ENCODE results near the gene DLX6. TPM values are rescaled to one million over a fixed set of nuclear protein-coding genes. Genes with fewer than 3 reads are reported as not detected.

Gene DLX6
- not detected for total RNA-seq

GRCh38 chr7:97005183-97006054, at the start of gene DLX6:
Gene DLX6 (plus strand): TSS chr7:97005553. CDS start chr7:97005978, 425 bp downstream.
- H3K4me1 ChIP-seq: peaks cover 7 to 9% of the 10 kb centered on the region in 2 donors
- H3K36me3 ChIP-seq: no peaks in the 10 kb centered on the region
- no peak for ATAC-seq
- peaks cover 90 to 97% (median 93%) of the 10 kb centered on the region in 3 donors for H3K27me3 ChIP-seq
- H3K9me3 ChIP-seq: no peaks in the 10 kb centered on the region
- TF ChIP-seq POLR2A (IDR thresholded peaks at IDR 0.05) (no peak), CTCF (IDR thresholded peaks at IDR 0.05 in 4 of 5, conservative IDR thresholded peaks at IDR 0.05 in 1 of 5) (no peak)
- in situ Hi-C loops (cut with MboI; ENCODE audit: low sequenced_read_pairs in 4 of 4) (no loop called here), intact Hi-C loops (cut with DNase I; ENCODE audit: low total_unique reads) (no loop called here)
- no peak within 1 kb of the TSS for H3K27ac ChIP-seq
- DNase-seq: no peak
- H3K4me3 ChIP-seq: peak within 1 kb of the TSS; percentile 24 to 52 (median 34)

- no peak overlapping the region for H3K4me3 ChIP-seq
- no peaks in the 10 kb centered on the region for H3K9me3 ChIP-seq
- no peak for ATAC-seq
- TF ChIP-seq CTCF (IDR thresholded peaks at IDR 0.05 in 4 of 5, conservative IDR thresholded peaks at IDR 0.05 in 1 of 5): no peak
- TF ChIP-seq POLR2A (IDR thresholded peaks at IDR 0.05): no peak
- in situ Hi-C loops (cut with MboI; ENCODE audit: low sequenced_read_pairs in 4 of 4) (no loop called here), intact Hi-C loops (cut with DNase I; ENCODE audit: low total_unique reads) (loop anchor here (10.0 kb wide), 1 partner anchor 196 kb away; no protein-coding TSS in a partner anchor)
- H3K36me3 ChIP-seq: no peaks in the 10 kb centered on the region
- DNase-seq: no peak
- no peaks in the 10 kb centered on the region for H3K4me1 ChIP-seq
- H3K27ac ChIP-seq: no peak overlapping the region
- no peaks in the 10 kb centered on the region for H3K27me3 ChIP-seq
Measured at GRCh38 chr7:96959135-96959534, 46.2 kb upstream of the DLX6 start.

- no peak for TF ChIP-seq CTCF (IDR thresholded peaks at IDR 0.05 in 4 of 5, conservative IDR thresholded peaks at IDR 0.05 in 1 of 5)
- no peak for TF ChIP-seq POLR2A (IDR thresholded peaks at IDR 0.05)
- no peak for ATAC-seq
- intact Hi-C loops (cut with DNase I; ENCODE audit: low total_unique reads): no loop called here
- Histone ChIP-seq H3K27me3 (peaks cover 0 to 6% (median 0%) of the 10 kb centered on the region in 3 donors), H3K9me3 (no peaks in the 10 kb centered on the region), H3K4me1 (no peaks in the 10 kb centered on the region), H3K36me3 (no peaks in the 10 kb centered on the region), H3K4me3 (no peak overlapping the region), H3K27ac (no peak overlapping the region)
- in situ Hi-C loops (cut with MboI; ENCODE audit: low sequenced_read_pairs in 4 of 4): no loop called here
- no peak for DNase-seq
Measured at GRCh38 chr7:96962221-96962885, 43.0 kb upstream of the DLX6 start.

- Histone ChIP-seq H3K27me3 (peaks cover 0 to 16% (median 0%) of the 10 kb centered on the region in 3 donors), H3K27ac (no peak overlapping the region), H3K4me1 (no peaks in the 10 kb centered on the region), H3K36me3 (no peaks in the 10 kb centered on the region), H3K9me3 (no peaks in the 10 kb centered on the region), H3K4me3 (no peak overlapping the region)
- intact Hi-C loops (cut with DNase I; ENCODE audit: low total_unique reads): no loop called here
- in situ Hi-C loops (cut with MboI; ENCODE audit: low sequenced_read_pairs in 4 of 4): no loop called here
- DNase-seq (no peak), ATAC-seq (no peak)
- no peak for TF ChIP-seq CTCF (IDR thresholded peaks at IDR 0.05 in 4 of 5, conservative IDR thresholded peaks at IDR 0.05 in 1 of 5)
Measured at GRCh38 chr7:96968981-96969380, 36.4 kb upstream of the DLX6 start.
